ENCODE measurements around the gene KYNU.

DNA sequence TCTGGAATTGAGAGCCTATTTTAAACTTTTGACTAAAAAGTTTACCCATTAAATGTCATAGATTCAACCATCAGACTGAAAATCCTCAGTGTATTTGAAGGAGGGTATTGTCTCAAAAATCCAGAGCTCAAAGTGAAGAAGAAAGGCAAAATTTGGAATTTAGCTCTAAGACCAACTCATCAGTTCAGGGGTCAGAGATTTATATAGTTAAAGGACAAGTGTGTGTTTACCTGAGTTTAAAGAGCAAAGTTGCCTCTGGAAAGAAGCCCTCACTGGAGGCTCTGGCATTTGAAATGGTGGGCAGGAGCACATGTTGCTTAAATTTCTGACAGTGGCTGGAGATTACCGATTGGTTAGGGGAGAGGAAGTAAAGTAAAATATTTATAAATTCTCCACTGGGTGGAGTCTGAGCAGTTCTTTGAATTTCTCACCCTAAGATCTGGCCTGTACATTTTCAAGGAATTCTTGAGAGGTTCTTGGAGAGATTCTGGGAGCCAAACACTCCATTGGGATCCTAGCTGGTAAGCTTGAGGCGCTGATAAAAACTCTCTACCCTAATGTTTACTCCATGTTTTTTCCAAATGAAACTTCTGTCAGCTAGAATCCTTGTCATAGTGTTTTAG is at the start of gene KYNU:
- TF ChIP-seq CTCF (IDR thresholded peaks at IDR 0.05; ENCODE audit: low read depth, low read length, poor library complexity, severe bottlenecking) (peak; percentile 26), EZH2phosphoT487 (IDR thresholded peaks at IDR 0.05; ENCODE audit: borderline replicate concordance, low read length) (no peak)
